GM13977 (cell line): ENCODE measurements around the gene KIT.

Source experiments
- DNase-seq: peaks from one replicate; pipeline ENCODE4 v3.0.0; 2012; ENCODE audit warnings: low spot score
- CTCF ChIP-seq: IDR thresholded peaks from 2 replicates; pipeline ENCODE4 v1.5.1; 2012; ENCODE audit warnings: mild to moderate bottlenecking, control low read depth; ENCODE audit not compliant: insufficient read depth; ENCODE audit errors: extremely low read depth, missing control alignments
- in situ Hi-C: fragments of 300-500 bp; cut with MboI; formaldehyde crosslinking; loops from one replicate; pipeline ENCODE4 v1.12.0; 2022; ENCODE audit warnings: low sequenced_read_pairs, low pct_unique_long_range_greater_than_20kb, mixed read lengths, inconsistent platforms; ENCODE audit not compliant: unreplicated experiment

The KIT gene

GRCh38 chr4:54712206-54712605 is 54.4 kb downstream of the KIT start:
- in situ Hi-C loops: no loop called here
- DNase-seq: no peak
- TF ChIP-seq CTCF: no peak

GRCh38 chr4:54714631-54715030 is 56.9 kb downstream of the KIT start:
- TF ChIP-seq CTCF: no peak
- in situ Hi-C loops: no loop called here
- DNase-seq: no peak

GRCh38 chr4:54716478-54717065 is 58.8 kb downstream of the KIT start:
- in situ Hi-C loops: no loop called here
- DNase-seq: no peak
- no peak for TF ChIP-seq CTCF

- no peak for DNase-seq
- no peak for TF ChIP-seq CTCF
- in situ Hi-C loops: no loop called here
These were observed 59.9 kb downstream of the KIT start for GRCh38 chr4:54717694-54718093.

- no peak for TF ChIP-seq CTCF
- in situ Hi-C loops: no loop called here
- no peak for DNase-seq
These were observed 61.6 kb downstream of the KIT start for GRCh38 chr4:54719378-54719777.

GRCh38 chr4:54723220-54723619 is 65.5 kb downstream of the KIT start:
- in situ Hi-C loops: no loop called here
- no peak for DNase-seq
- no peak for TF ChIP-seq CTCF

GRCh38 chr4:54723820-54724219 is 66.1 kb downstream of the KIT start:
- DNase-seq: no peak
- in situ Hi-C loops: no loop called here

More at GRCh38 chr4:54723820-54724219, 66.1 kb downstream of the KIT start:
- no peak for TF ChIP-seq CTCF
